Measurements from ENCODE around the gene KCNK1.

Gene KCNK1

GRCh38 chr1:233613252-233614172 is at the start of gene KCNK1:
TSS of gene KCNK1 (plus strand) at chr1:233614106. CDS start at chr1:233614172, 66 bp downstream.
- TF ChIP-seq CTCF (IDR thresholded peaks at IDR 0.05; ENCODE audit: low read depth, low read length): no peak
- H3K4me3 ChIP-seq (ENCODE audit: low read depth, low read length): no peak within 1 kb of the TSS

- TF ChIP-seq CTCF (IDR thresholded peaks at IDR 0.05; ENCODE audit: low read depth, low read length): no peak
These were observed 48.6 kb upstream of the KCNK1 start for GRCh38 chr1:233565313-233565712.

GRCh38 chr1:233566886-233567285 is 47.0 kb upstream of the KCNK1 start:
- TF ChIP-seq CTCF (IDR thresholded peaks at IDR 0.05; ENCODE audit: low read depth, low read length): no peak

More at GRCh38 chr1:233565313-233565712, 48.6 kb upstream of the KCNK1 start:
- no peak overlapping the region for H3K4me3 ChIP-seq (ENCODE audit: low read depth, low read length)

GRCh38 chr1:233569636-233570035 is 44.3 kb upstream of the KCNK1 start:
- H3K4me3 ChIP-seq (ENCODE audit: low read depth, low read length): no peak overlapping the region
- no peak for TF ChIP-seq CTCF (IDR thresholded peaks at IDR 0.05; ENCODE audit: low read depth, low read length)

More at GRCh38 chr1:233566886-233567285, 47.0 kb upstream of the KCNK1 start:
- H3K4me3 ChIP-seq (ENCODE audit: low read depth, low read length): no peak overlapping the region

- no peak overlapping the region for H3K4me3 ChIP-seq (ENCODE audit: low read depth, low read length)
- TF ChIP-seq CTCF (IDR thresholded peaks at IDR 0.05; ENCODE audit: low read depth, low read length): no peak
These were observed 43.7 kb upstream of the KCNK1 start for GRCh38 chr1:233570216-233570615.

GRCh38 chr1:233570706-233571105 is 43.2 kb upstream of the KCNK1 start:
- no peak for TF ChIP-seq CTCF (IDR thresholded peaks at IDR 0.05; ENCODE audit: low read depth, low read length)
- H3K4me3 ChIP-seq (ENCODE audit: low read depth, low read length): no peak overlapping the region

- no peak overlapping the region for H3K4me3 ChIP-seq (ENCODE audit: low read depth, low read length)
- no peak for TF ChIP-seq CTCF (IDR thresholded peaks at IDR 0.05; ENCODE audit: low read depth, low read length)
These were observed 41.0 kb upstream of the KCNK1 start for GRCh38 chr1:233572896-233573295.
